Thyroid gland (tissue), 4 donors: ENCODE results near the gene PLEKHA4. TPM values are rescaled to one million over a fixed set of nuclear protein-coding genes. Genes with fewer than 3 reads are reported as not detected.
"Not testable (repeated sequence)": the region's sequence is repeated elsewhere in the genome, so short reads cannot be mapped to it uniquely, and the experiment has no call there.

ENCODE experiments used
- DNase-seq, 2 donors: peaks; one replicate each; pipeline ENCODE4 v3.0.0-alpha.2; 2019
- H3K27ac ChIP-seq, 3 donors: fragments of 200-600 bp; sonication (generic); 1 replicate in 2 of 3; 2 replicates in 1 of 3; pipeline ENCODE4 v1.5.1; 2016 to 2019; ENCODE audit warnings: mild to moderate bottlenecking in 1 of 3, moderate library complexity in 1 of 3
- H3K27me3 ChIP-seq: fragments of 200-600 bp; sonication (generic); one replicate; pipeline ENCODE4 v1.5.1; 2019
- H3K36me3 ChIP-seq, 2 donors: fragments of 200-600 bp; sonication (generic); one replicate each; pipeline ENCODE4 v1.5.1; 2016 to 2019
- H3K4me1 ChIP-seq, 2 donors: fragments of 200-600 bp; sonication (generic); one replicate each; pipeline ENCODE4 v1.5.1; 2017 to 2019
- H3K4me3 ChIP-seq, 3 donors: fragments of 200-600 bp; sonication (generic); replicated peaks in 1 of 3; 1 replicate in 2 of 3; 2 replicates in 1 of 3; pipeline ENCODE4 v1.5.1; 2016; ENCODE audit warnings: mild to moderate bottlenecking in 1 of 3
- H3K9me3 ChIP-seq: fragments of 200-600 bp; sonication (generic); one replicate; pipeline ENCODE4 v1.5.1; 2017
- POLR2A ChIP-seq, 2 donors: fragments of 450-650 bp; IDR thresholded peaks; one replicate each; pipeline ENCODE4 v1.6.1; 2017; ENCODE audit warnings: antibody characterized with exemption in 2 of 2, mild to moderate bottlenecking in 2 of 2, moderate library complexity in 1 of 2
- WGBS, 2 donors: methylation state at CpG; one replicate each; pipeline ENCODE4 v1.1.5; 2017; 5-methylcytosine and 5-hydroxymethylcytosine counted together
- intact Hi-C: fragments of 100-400 bp; cut with DNase I; formaldehyde crosslinking; loops from one replicate; pipeline ENCODE4 v1.15.1; 2023
- total RNA-seq, 4 donors: library from RNA; depleted of rRNA; stranded (reverse); fragments of >200 nt; gene quantifications; one replicate each; pipeline ENCODE4 v1.2.3, GENCODE V29; 2016
- TF ChIP-seq, protein P1 (sequence below), 6 experiments: fragments of 200-600 bp in 3 of 6; fragments of 450-650 bp in 3 of 6; sonication (generic) in 3 of 6; IDR thresholded peaks; one replicate each; pipeline ENCODE4 v1.5.1; 2016 to 2019; ENCODE audit warnings: antibody characterized with exemption in 6 of 6, mild to moderate bottlenecking in 2 of 6, inconsistent platforms in 1 of 6, moderate library complexity in 1 of 6

PLEKHA4 gene
- total RNA-seq, 4 donors from 2014 or later: 15.2 to 21.8 (median 19.0) TPM

DNA sequence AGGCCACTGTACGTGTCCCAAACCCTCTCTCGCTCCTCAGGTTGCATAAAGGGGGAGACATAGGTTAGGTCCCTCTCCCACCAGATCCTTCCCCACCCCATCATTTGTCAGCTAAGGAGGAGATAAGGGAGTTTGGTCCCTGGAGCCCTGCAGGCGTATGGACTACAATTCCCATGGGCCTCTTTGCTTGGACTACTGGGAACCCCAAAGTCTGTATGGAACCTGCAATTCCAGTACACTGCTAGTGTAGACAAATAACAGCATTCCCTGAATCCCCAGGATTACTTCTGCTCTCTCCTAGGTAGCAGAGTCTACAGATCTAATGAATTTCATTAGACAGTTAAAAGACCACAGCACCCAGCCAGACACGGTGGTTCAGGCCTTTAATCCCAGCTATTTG lies 16.1 kb downstream of the PLEKHA4 start:
- Histone ChIP-seq H3K36me3 (peaks cover 0 to 5% of the 10 kb centered on the region in 2 donors), H3K27me3 (no peaks in the 10 kb centered on the region), H3K4me3 (no peak overlapping the region), H3K27ac (no peak overlapping the region), H3K4me1 (no peaks in the 10 kb centered on the region), H3K9me3 (no peaks in the 10 kb centered on the region)
- TF ChIP-seq, protein P1, sequence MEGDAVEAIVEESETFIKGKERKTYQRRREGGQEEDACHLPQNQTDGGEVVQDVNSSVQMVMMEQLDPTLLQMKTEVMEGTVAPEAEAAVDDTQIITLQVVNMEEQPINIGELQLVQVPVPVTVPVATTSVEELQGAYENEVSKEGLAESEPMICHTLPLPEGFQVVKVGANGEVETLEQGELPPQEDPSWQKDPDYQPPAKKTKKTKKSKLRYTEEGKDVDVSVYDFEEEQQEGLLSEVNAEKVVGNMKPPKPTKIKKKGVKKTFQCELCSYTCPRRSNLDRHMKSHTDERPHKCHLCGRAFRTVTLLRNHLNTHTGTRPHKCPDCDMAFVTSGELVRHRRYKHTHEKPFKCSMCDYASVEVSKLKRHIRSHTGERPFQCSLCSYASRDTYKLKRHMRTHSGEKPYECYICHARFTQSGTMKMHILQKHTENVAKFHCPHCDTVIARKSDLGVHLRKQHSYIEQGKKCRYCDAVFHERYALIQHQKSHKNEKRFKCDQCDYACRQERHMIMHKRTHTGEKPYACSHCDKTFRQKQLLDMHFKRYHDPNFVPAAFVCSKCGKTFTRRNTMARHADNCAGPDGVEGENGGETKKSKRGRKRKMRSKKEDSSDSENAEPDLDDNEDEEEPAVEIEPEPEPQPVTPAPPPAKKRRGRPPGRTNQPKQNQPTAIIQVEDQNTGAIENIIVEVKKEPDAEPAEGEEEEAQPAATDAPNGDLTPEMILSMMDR (IDR thresholded peaks at IDR 0.05): no peak
- TF ChIP-seq POLR2A (IDR thresholded peaks at IDR 0.05): no peak
- DNase-seq: no peak
- 84 to 90% methylated on average over 4 of the region's 4 CpGs for WGBS, 2 donors
- intact Hi-C loops: no loop called here

DNA sequence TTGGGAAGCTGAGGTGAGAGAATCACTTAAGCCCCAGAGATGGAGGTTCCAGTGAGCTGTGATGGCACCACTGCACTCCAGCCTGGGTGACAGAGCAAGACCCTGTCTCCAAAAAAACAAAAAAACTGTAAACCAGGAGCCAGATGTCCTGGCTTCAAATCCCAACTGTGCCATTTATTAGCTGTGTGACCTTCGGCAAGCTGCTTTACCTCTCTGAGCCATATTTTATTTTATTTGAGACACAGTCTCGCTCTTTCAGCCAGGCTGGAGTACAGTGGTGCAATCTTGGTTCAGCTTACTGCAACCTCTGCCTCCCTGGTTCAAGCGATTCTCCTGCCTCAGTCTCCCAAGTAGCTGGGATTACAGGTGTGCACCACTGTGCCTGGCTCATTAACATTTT lies 21.8 kb downstream of the PLEKHA4 start:
- H3K27me3 ChIP-seq, H3K36me3 ChIP-seq, H3K27ac ChIP-seq, H3K4me3 ChIP-seq, DNase-seq, intact Hi-C loops, H3K4me1 ChIP-seq, H3K9me3 ChIP-seq: not testable (repeated sequence)
- 92 to 100% methylated on average over 3 of the region's 3 CpGs for WGBS, 2 donors

DNA sequence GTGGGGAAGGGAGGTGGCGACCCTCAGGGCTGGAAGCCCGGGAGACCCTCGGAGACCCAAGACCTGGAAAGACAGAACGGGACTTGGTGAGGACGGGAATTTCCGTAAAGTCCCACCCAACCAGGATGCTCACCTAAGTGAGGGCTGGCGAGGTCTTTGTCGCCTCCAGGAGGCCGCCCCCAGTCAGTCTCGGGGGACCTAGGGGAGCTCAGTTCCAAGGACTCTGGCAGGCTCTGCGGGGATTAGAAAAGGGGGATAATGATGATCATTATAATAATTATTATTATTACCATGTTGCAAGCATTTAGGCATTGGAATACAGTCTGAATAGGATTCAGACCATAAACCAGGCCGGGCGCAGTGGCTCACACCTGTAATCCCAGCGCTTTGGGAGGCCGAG lies 23.0 kb downstream of the PLEKHA4 start:
- Histone ChIP-seq H3K27me3 (no peaks in the 10 kb centered on the region), H3K9me3 (no peaks in the 10 kb centered on the region), H3K4me1 (no peaks in the 10 kb centered on the region), H3K4me3 (no peak overlapping the region), H3K36me3 (peaks cover 0 to 5% of the 10 kb centered on the region in 2 donors), H3K27ac (no peak overlapping the region)
- no peak for DNase-seq
- TF ChIP-seq, protein P1 (IDR thresholded peaks at IDR 0.05): no peak
- no peak for TF ChIP-seq POLR2A (IDR thresholded peaks at IDR 0.05)
- WGBS, 2 donors: 91 to 92% methylated on average over 12 to 15 of the region's 15 CpGs
- intact Hi-C loops: no loop called here

DNA sequence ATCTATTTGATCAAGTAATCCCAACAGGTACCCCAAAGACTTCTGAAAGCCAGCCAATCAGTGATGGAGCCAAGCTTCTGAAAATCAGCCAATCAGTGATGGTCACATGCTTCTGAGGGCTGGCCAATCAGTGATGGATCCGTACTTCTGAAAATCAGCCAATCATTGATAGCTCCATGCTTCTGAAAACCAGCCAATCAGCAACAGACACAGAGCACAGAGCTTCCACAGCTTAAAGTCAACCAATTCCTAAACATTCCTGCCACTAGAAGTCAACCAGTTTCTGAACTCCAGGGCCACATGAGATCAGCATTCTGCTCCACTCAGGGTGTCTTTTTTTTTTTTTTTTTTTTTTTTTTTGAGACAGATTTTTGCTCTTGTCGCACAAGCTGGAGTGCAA lies 23.9 kb downstream of the PLEKHA4 start:
- H3K9me3 ChIP-seq: no peaks in the 10 kb centered on the region
- no peak overlapping the region for H3K4me3 ChIP-seq
- H3K27me3 ChIP-seq: no peaks in the 10 kb centered on the region
- no peak for DNase-seq
- H3K4me1 ChIP-seq: no peaks in the 10 kb centered on the region
- 89 to 95% methylated on average over 2 of the region's 2 CpGs for WGBS, 2 donors
- intact Hi-C loops: no loop called here
- TF ChIP-seq, protein P1 (IDR thresholded peaks at IDR 0.05): no peak
- TF ChIP-seq POLR2A (IDR thresholded peaks at IDR 0.05): no peak
- peaks cover 0 to 5% of the 10 kb centered on the region in 2 donors for H3K36me3 ChIP-seq
- H3K27ac ChIP-seq: no peak overlapping the region

DNA sequence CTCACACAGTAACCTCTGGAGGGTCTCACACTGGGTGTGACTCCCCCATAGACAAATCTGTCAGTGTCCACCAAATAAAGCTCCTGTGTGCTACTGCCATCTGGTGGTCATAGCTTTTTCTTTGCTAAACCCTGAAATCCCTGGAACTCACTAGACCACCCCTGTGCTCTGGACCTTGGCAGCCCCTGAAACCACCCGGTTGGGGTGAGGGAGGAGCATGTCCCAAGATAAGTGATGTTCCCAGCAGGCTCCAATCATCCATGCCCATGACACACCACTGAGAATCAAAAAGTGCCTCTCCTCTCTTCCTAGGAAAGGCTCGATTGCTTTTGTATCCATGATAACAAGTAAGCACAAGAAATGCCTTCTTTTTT lies 25.6 kb downstream of the PLEKHA4 start:
- 41 to 42% methylated on average over 2 of the region's 2 CpGs for WGBS, 2 donors
- TF ChIP-seq, protein P1 (IDR thresholded peaks at IDR 0.05): peak; percentile 48 to 86 (median 72)
- TF ChIP-seq POLR2A (IDR thresholded peaks at IDR 0.05): no peak
- no peaks in the 10 kb centered on the region for H3K4me1 ChIP-seq
- intact Hi-C loops: no loop called here
- no peaks in the 10 kb centered on the region for H3K9me3 ChIP-seq
- no peak overlapping the region for H3K27ac ChIP-seq
- peak; percentile 33 to 46 for DNase-seq
- H3K27me3 ChIP-seq: no peaks in the 10 kb centered on the region
- H3K36me3 ChIP-seq: peaks cover 0 to 5% of the 10 kb centered on the region in 2 donors
- no peak overlapping the region for H3K4me3 ChIP-seq

DNA sequence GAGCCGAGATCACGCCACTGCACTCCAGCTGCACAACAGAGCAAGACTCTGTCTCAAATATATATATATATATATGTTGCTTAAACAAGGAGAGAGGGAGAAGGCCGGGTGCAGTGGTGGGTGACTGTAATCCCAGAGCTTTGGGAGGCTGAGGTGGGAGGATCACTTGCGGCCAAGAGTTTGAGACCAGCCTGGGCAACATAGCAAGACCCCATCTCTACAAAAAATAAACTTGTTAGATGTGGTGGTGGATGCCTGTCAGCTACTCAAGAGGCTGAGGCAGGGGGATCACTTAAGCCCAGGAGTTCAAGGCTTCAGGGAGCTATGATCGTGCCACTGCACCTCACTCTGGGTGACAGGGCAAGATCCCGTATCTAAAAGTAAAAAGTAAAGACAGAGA lies 26.8 kb downstream of the PLEKHA4 start:
- Histone ChIP-seq H3K9me3 (no peaks in the 10 kb centered on the region), H3K4me1 (peaks cover 3 to 8% of the 10 kb centered on the region in 2 donors), H3K27ac (no peak overlapping the region), H3K4me3 (no peak overlapping the region), H3K36me3 (peaks cover 0 to 5% of the 10 kb centered on the region in 2 donors), H3K27me3 (no peaks in the 10 kb centered on the region)
- no peak for DNase-seq
- TF ChIP-seq, protein P1 (IDR thresholded peaks at IDR 0.05): no peak
- no peak for TF ChIP-seq POLR2A (IDR thresholded peaks at IDR 0.05)
- WGBS, 2 donors: 92 to 94% methylated on average over 6 of the region's 6 CpGs
- intact Hi-C loops: no loop called here
